ENCODE results near the gene KREMEN2.
"Not testable (repeated sequence)": the region's sequence is repeated elsewhere in the genome, so short reads cannot be mapped to it uniquely, and the experiment has no call there.

Gene KREMEN2

GRCh38 chr16:2939968-2940367, 24.1 kb upstream of the KREMEN2 start:
- no peak for DNase-seq (ENCODE audit: low spot score)

GRCh38 chr16:2942045-2942444, 22.0 kb upstream of the KREMEN2 start:
- DNase-seq (ENCODE audit: low spot score), result no peak

- not testable (repeated sequence) for DNase-seq (ENCODE audit: low spot score)
Observed at GRCh38 chr16:2943716-2944115, 20.4 kb upstream of the KREMEN2 start.

- no peak for DNase-seq (ENCODE audit: low spot score)
Observed at GRCh38 chr16:2946649-2947048, 17.4 kb upstream of the KREMEN2 start.

GRCh38 chr16:2948807-2949704, 15.0 kb upstream of the KREMEN2 start:
- no peak for DNase-seq (ENCODE audit: low spot score)

GRCh38 chr16:2949705-2950352, 14.2 kb upstream of the KREMEN2 start:
- DNase-seq (ENCODE audit: low spot score), result no peak

- DNase-seq (ENCODE audit: low spot score), result no peak
Observed at GRCh38 chr16:2950353-2950724, 13.7 kb upstream of the KREMEN2 start.

GRCh38 chr16:2950773-2951172, 13.3 kb upstream of the KREMEN2 start:
- DNase-seq (ENCODE audit: low spot score), result no peak

GRCh38 chr16:2952679-2953078, 11.4 kb upstream of the KREMEN2 start:
- DNase-seq (ENCODE audit: low spot score), result no peak

- DNase-seq (ENCODE audit: low spot score), result no peak
Observed at GRCh38 chr16:2953706-2954627, 10.1 kb upstream of the KREMEN2 start.

GRCh38 chr16:2954656-2955381, 9.3 kb upstream of the KREMEN2 start:
- DNase-seq (ENCODE audit: low spot score), result no peak

GRCh38 chr16:2955438-2955778, 8.7 kb upstream of the KREMEN2 start:
- no peak for DNase-seq (ENCODE audit: low spot score)

- DNase-seq (ENCODE audit: low spot score), result no peak
Observed at GRCh38 chr16:2955779-2956578, 8.1 kb upstream of the KREMEN2 start.

- DNase-seq (ENCODE audit: low spot score), result no peak
Observed at GRCh38 chr16:2956579-2956956, 7.5 kb upstream of the KREMEN2 start.

- no peak for DNase-seq (ENCODE audit: low spot score)
Observed at GRCh38 chr16:2959206-2959605, 4.9 kb upstream of the KREMEN2 start.

GRCh38 chr16:2960183-2961010, 3.7 kb upstream of the KREMEN2 start:
- DNase-seq (ENCODE audit: low spot score), result no peak

- DNase-seq (ENCODE audit: low spot score), result no peak
Observed at GRCh38 chr16:2962334-2963073, 1.6 kb upstream of the KREMEN2 start.

- DNase-seq (ENCODE audit: low spot score), result no peak
Observed at GRCh38 chr16:2963074-2963722, 877 bp upstream of the KREMEN2 start.
